Stimulated activated CD4-positive, alpha-beta T cell treated with anti-CD3 and anti-CD28 coated beads, Interleukin-4, amount 100 ng/mL, for 48 hours (primary cell): ENCODE measurements around the gene ATG16L1.
A peak's percentile ranks its signal among the peaks of the same experiment; 100 is the strongest.

Experiments used
- DNase-seq, 2 donors: peaks; one replicate each; pipeline ENCODE4 v3.0.0-alpha.2; 2020; ENCODE audit warnings: low read depth in 2 of 2

Gene ATG16L1

DNA sequence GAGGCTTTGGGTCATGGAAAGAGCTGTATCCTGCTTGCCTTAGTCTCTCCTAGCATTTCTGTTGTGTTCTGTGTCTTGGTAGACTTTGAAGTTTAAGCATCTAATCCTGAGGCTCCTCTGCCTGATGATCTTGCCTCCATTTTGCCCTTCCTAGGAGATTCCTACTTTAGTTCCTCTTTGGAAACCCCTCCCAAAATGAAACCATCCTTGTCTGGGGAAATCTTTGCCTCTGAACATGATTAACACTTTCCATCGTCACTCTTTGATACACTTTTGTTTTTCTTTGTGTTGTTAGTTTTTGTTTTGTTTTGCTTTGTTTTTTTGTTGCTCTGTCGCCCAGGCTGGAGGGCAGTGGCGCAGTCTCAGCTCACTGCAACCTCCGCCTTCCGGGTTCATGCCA, 9.2 kb downstream of the ATG16L1 start:
- DNase-seq = no peak

DNA sequence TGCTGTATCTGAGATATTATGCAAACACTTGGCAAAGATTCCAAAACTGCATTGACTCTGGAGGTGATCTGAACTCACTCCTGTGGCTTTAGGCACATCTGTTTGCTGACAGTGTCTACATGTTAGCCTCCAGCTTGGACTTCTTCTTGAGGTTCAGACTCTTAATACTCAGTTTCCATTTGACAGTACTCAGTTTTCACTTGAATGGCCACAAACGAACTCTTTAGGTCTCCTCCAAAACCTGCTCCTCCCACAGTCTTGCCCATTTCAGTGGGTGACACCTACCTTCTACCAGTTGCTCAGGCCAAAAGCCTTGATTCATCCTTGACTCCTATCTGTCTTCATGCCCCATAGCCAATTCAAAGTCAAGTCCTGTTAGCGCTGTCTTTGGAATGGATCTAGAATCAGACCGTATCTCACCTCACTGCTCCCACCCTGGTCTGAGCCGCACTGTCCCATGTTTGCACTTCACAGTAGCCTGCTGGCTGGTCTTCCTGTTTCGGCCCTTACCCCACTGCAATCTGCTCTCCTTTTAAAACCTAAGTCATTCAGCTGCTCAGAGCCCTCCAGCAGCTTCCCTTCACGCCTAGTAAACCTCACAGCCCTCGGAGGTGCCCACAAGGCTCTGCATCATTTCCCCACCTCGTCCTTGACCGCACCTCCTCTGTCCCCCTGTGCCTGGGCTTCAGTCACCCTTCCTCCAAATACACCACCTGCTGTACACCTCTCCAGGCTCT, 10.5 kb downstream of the ATG16L1 start:
- no peak for DNase-seq

DNA sequence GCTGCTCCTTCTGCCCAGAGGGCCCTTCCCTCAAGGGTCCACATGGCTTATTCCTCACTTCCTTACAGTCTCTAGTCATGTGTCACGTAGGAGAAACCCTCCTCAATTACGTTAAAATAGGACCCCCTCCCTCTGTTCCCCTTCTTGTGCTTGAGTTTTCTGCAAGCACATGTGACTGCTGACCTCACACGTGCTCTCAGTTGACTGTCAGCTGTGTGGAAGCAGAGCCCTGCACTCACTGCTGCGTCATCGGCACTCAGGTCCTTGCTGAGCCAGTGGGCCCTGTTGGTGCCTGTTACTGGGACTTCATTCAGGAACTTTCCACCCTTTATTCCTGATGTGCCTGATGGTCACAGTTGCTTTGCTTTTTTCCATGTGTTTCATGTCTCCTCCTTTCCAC, 11.1 kb downstream of the ATG16L1 start:
- no peak for DNase-seq

DNA sequence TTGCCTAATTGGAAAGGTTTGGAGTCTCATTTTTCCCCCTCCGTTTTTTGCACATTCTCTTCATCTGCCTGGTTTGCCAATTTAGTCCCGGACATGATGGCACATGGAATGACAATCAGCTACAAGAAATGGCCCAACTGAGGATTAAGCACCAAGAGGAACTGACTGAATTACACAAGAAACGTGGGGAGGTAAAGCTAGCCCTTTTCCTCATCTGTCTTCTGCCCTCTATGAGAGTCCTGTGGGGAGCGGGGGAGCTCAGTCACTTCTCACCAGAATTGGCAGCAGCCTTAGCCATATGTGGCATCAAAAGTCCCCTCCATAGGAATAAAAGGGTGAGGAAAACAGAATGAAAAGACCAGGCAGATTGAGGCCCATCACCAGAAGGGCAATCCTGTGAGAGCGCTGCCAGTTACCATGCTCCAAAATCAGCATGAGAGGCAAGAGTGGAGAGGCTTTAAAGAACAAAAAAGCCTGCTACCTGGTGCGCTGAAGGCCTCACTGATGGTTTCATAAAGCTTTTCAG, 11.6 kb downstream of the ATG16L1 start:
- DNase-seq = no peak

DNA sequence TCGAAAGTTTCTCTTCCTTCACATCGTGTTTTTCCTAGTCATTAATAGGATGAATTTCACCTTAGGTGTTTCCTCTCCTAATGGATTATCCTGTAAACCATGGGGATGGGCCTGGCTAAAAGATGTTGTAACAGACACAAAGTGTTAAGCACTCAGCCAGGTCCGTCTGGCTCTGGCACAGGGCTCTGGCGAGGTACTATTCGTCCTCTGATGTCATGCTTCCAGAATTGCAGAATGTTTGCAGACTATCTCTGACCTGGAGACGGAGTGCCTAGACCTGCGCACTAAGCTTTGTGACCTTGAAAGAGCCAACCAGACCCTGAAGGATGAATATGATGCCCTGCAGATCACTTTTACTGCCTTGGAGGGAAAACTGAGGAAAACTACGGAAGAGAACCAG, 13.2 kb downstream of the ATG16L1 start:
- no peak for DNase-seq

DNA sequence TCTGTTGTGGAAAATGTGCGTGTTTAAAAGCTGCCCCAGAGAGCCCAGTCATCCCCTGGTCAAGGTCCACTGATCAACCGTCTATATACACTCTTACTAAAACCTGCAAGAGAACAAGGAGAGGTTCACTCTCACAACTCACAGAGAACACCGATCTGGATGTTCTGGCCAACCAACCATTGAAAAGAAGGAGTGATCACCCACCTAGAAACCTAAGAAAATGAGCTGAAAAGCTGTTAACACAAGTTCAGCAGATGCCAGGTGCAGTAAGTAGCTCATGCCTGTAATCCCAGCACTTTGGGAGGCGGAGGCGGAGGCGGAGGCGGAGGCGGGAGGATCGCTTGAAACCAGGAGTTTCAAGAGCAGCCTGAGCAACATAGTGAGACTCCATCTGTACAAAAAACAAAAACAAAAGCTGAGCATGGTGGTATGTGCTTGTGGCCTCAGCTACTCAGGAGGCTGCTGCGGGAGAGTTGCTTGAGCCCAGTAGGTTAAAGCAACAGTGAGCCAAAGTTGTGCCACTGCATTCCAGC, 14.5 kb downstream of the ATG16L1 start:
- DNase-seq = no peak

DNA sequence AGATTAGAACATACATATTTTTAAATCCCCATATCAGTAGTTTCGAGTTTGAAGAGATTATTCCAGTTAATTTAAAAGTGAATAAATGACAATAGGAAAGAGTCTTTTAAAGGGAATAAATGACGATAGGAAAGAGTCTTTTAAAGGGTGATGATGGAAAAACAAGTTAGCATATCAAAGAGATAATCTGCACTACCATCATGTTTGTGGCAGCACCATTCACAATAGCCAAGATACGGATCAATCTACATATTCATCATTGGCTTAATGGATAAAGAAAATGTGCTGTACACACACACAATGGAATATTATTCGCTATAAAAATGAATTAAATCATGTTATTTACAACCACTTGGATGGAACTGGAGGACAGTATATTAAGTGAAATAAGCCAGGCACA, 15.0 kb downstream of the ATG16L1 start:
- DNase-seq = no peak

DNA sequence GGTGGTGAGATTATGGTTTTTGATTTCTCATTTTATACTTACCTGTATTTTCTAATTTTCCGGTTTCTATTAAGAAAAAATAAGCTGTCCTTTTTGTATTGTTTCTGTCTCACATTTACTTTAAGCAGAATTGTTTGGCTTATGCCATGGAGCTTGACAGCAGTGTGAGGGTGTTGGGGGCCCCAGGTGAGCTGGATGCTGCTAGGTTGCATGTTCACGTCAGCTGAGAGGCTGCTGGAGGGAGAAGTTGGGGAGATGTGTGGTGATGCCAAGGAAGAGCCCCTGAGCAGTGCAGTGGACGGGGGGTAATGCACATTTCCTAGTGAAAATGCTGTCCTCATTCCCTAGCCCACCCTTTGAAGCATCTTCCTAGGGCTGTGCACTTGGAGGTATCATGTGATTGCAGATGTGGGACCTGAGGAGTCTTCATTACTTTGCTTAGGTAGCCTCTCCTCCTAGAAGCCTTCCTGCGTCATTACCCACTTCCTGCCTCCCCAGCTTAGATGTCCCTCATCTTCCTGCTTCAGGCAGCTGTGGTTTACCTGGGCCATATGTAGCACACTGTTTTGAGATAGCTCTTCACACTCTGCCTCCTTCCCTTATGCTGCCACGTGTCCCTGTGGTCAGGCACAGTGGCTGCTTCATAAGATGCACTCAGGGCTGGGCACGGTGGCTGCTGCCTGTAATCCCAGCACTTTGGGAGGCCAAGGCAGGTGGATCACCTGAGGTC, 16.2 kb downstream of the ATG16L1 start:
- peak; percentile 38 to 55 for DNase-seq

DNA sequence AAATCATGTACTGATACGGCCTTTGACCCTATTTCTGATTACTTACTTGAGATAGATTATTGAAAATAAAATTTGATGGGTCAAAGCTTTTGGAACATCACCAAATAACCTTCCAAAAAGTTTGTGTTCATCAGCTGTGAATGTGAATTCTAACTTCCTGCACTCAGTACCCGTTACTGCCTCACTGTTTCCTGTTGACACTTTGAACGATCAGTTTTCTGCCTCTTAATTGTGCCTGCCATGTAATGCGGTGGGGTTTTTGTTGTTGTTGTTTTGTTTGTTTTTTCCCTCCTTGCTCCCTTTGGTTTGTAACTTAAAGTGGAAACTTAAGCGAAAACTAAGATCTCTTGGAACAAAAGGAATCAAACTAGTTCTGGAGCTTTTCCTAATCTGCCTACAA, 18.9 kb downstream of the ATG16L1 start:
- DNase-seq = no peak

DNA sequence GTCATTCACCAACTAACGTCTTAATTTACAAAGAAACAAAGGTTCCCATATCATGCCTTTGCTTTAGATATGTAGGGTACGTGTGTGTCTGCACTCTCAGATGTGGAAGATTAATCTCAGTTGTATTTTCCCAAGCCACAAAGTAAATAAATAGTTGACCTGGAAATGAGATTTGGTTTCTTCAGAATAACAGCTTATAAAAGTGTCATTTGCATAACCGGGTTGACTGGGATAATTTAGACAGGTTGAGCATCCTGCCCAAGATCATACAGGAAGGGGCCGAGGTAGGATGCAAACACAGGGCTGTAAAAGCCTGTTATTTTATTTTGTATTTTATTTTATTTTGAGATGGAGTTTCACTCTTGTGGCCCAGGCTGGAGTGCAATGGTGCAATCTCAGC, 19.5 kb downstream of the ATG16L1 start:
- DNase-seq = no peak

DNA sequence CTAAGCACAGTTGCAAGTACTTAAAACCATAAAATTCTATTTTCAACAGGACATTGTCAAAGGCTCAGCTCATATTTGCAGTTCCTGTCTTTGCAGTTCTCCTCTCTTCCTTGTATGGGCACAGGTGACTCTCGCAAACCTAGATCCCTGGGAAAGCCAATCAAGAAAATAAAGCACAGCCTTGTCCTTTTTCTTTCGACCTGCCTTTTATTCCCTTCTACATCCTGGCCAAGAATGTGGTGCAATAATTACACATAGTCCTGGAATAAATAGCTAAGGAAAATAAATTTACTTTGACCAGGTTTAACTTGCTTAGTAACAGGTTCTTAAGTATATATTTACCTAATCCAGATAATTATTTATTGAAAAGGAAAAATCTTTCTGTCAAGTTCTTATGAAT, 20.2 kb downstream of the ATG16L1 start:
- no peak for DNase-seq

DNA sequence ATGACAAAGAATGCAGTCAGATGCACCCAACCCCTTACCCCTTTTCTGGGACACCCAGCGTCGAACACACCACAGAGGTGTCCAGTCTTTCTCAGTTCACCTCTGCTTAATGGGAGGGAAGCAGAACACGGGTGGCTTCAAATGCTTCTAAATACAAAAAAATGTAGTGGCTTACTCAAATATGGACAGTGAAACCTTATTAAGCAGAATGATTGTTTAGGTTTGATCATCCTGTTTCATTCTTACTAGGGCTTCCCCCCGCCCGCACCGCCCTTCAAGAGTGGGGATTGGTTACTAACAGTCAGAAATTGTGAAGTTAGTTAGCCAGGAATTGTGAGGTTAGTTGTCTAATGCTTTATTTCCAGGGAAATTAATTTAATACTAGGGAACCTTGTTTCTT, 21.6 kb downstream of the ATG16L1 start:
- DNase-seq = peak; percentile 15 to 19

DNA sequence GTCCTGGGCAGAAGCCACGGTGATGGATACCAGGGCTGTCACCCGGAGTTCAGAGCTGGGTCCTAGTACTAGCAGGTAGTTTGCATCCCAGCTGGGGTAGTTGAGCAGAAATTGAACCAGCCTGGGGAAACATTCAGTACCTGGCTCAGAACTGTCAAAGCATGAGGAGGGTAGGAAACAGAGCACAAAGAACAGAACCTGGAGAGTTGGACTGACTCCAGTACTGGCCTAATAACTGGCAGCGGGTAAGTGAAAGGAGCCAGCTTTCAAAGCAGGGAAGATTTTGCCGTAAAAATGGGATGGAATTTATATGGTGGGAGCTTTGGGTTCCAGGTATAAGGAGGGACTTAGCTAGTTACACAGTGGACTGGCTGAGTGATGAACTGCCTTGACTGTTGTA, 23.8 kb downstream of the ATG16L1 start:
- DNase-seq = no peak

DNA sequence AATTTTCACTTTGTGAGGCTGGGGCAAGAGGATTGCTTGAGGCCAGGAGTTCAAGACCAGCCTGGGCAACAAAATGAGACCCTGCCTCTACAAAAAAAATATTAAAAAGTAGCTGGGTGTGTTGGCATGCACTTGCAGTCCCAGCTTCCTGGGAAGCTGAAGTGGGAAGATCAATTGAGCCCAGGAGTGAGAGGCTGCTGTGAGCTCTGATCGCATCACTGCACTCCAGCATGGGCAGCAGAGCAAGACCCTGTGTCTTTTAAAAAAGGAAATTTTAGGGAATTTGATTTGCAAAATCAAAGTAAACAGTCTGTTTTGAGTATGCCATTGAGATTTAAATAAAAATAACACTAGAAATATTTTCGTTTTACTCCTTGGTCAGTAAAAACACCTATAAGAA, 27.4 kb downstream of the ATG16L1 start:
- DNase-seq = no peak

DNA sequence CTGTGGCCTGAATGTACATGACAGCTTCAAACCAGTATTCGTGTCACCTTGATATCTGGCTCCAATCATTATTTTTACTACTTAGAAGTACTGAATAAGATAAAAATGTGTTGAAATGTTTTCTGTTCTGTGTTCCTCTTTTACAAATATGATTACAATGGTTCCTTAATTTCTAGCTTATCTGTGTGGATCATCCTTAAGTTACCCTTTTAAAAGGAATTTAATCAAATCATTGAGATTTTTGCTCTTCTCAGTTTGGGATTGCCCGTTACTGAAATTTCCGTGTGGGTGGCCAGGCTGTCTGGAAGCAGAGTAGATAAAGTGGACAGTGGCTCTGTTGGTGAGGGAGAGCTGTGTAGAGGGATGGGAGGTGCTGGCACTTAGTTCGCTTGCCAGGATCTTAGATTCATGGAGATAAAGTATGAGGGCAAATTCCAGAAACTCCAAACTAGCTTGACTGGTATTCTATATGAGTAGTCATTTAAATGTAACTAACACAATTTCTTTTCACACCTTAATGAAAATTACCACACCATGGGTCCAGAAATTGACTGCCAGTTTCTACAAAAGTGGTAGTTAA, 28.7 kb downstream of the ATG16L1 start:
- no peak for DNase-seq

DNA sequence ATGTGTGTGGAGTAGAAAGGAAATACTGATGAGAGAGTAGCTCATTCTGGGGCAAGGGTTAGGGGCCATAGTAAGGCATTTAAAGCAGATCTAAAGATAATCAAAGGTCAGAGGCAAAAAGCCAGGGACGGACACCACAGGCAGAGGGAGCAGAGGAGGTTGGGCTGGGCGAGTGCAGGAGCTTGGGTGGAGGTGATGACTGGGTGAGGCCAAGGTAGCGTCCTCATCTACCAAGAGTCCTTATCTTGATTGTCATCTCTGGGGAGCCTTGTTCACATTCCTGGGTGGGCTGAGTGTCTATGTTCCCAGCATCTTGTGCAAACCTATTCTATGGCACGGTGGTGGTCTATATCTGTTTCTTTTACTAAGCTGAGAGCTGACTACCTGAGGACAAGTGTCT, 30.1 kb downstream of the ATG16L1 start:
- no peak for DNase-seq

DNA sequence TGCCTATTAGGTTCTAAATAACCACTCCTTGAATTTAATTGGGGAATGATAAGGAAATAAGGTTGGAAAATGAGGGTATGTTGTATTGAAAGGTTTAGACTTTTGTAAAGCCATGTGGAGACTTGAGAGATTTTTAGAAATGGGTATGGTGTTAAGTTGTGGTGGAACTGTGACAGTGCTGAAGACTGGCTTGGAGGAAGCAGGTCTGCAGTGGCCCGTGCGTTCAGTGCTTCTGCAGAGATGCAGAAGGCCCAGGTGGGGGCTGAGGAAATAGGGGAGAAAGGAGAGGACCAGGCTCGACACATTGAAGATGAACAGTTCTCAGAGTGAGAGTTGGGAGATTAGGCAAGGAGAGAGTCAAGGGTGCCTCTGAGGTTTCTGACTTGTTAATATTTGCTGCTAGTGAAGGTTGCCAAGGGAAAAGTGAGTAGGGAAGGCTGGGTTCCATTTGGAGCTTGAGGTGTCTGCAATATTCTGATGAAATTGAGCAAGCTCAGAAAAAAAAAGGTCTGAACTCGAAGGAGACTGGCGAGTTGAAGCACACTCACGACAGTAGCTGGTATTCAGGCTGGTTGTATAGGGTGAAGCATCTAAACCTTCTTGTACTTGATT, 30.6 kb downstream of the ATG16L1 start:
- DNase-seq = no peak

DNA sequence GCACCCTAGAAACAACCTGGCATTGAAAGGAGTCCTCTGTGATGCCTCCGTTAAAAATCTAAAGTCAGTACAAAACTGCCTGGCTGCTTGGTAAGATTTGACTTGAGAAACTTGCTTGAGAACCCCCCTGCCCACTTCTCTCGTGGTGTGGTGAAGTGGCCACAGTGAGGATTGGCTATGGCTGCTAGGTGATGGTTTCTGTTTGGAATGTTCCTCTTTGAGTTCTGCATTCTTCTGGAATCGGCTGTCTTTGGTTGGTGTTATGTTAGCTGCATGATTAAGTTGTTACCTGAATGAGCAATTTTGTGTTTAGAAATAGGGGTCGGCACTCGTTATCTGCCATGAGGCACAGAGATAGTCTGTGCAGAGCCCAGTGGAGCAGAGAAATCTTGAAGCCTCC, 34.4 kb downstream of the ATG16L1 start:
- no peak for DNase-seq

DNA sequence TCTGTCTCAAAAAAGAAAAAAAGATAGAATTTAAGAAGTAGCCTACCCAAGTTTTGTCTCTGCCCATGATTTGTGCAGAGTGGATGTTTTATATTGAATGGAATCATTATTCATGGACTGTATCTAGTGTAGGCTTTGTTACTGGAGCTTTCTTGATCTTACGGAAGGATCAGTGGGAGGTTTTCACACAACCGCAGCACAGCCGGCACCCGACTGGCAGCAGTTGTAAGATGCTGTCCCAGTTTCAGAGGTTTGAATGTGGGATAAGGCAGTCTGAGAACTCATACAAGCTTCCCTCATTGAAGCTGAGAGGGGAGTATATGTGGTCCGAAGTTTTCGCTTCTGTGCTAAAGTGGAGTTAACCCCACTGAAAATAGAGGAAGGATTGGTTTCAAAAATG, 36.4 kb downstream of the ATG16L1 start:
- no peak for DNase-seq

DNA sequence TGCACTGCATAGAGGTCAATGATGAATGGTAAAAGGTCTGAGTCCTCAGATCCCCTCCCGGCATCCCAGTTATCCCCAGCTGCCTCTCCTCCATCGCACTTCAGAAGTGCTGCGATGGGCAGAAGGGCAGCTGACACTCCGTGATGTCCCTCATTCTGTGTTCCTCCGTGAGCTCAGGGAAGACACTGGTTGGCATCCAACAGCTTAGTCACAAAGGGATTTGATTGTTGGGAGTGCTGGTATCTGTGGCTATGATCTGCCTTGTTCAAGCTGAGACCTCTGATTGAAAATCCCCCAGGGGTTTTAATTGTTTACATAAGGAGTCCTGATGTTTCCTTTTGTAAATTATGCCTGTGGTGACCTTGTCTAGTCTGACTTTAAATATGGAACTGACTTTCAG, 37.2 kb downstream of the ATG16L1 start:
- DNase-seq = no peak

DNA sequence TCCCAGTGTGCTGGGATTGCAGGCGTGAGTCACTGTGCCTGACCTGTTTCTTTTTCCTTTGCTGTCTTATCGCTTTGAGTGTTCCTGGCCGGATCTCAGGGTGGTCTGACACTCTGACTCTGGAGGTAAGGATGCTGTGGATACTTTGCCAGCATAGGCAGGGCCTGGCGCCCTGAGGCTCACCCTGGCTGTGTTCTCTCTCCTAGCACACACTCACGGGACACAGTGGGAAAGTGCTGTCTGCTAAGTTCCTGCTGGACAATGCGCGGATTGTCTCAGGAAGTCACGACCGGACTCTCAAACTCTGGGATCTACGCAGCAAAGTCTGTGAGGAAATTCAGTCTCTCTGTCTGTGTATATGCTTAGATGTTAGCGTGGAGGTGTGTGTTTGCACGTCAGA, 38.2 kb downstream of the ATG16L1 start:
- no peak for DNase-seq
